Measurements from ENCODE around the gene MAN2B2. TPM values are rescaled to one million over a fixed set of nuclear protein-coding genes. Genes with fewer than 3 reads are reported as not detected.
"Not testable (repeated sequence)": the region's sequence is repeated elsewhere in the genome, so short reads cannot be mapped to it uniquely, and the experiment has no call there.

Gene MAN2B2
- total RNA-seq, 1 donor from 2014 or later: 24.2 TPM

DNA sequence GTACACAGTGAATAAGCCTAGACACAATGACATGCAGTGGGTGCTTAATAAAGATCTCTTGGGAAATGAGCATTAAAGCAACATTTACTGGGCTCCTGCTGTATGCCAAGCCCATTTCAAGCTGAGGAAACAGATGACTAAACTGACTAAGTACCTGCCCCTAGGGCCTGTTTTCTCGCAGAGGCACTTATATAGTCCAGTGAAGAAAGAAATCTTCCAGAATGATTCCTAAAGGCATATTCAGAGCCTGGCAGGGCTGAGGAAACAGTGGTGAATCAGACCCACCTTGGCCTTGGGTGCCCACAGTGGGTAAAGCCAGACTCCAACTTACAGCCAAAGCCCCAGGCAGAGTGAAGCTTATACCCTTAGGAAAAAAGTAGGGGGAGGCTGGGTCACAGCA, 96.7 kb downstream of the MAN2B2 start:
- no peak overlapping the region for H3K4me3 Mint-ChIP-seq
- peaks cover 37% of the 10 kb centered on the region for H3K4me1 Mint-ChIP-seq
- no peaks in the 10 kb centered on the region for H3K9me3 Mint-ChIP-seq
- H3K27ac Mint-ChIP-seq: no peak overlapping the region
- ChIA-PET POLR2A (interaction anchor here (0.6 to 5.2 kb wide), 2 partner anchors 31 to 1482 kb away, joined by 3 to 118 read pairs; partner anchors contain the start of gene MRFAP1), CTCF (no interaction called here)
- DNase-seq: no peak
- intact Hi-C loops (cut with micrococcal nuclease): no loop called here
- no peaks in the 10 kb centered on the region for H3K27me3 Mint-ChIP-seq
- no peak for ATAC-seq (ENCODE audit: low read depth)
- peaks cover 28% of the 10 kb centered on the region for H3K36me3 Mint-ChIP-seq (ENCODE audit: low read depth)
- TF ChIP-seq, protein P1, sequence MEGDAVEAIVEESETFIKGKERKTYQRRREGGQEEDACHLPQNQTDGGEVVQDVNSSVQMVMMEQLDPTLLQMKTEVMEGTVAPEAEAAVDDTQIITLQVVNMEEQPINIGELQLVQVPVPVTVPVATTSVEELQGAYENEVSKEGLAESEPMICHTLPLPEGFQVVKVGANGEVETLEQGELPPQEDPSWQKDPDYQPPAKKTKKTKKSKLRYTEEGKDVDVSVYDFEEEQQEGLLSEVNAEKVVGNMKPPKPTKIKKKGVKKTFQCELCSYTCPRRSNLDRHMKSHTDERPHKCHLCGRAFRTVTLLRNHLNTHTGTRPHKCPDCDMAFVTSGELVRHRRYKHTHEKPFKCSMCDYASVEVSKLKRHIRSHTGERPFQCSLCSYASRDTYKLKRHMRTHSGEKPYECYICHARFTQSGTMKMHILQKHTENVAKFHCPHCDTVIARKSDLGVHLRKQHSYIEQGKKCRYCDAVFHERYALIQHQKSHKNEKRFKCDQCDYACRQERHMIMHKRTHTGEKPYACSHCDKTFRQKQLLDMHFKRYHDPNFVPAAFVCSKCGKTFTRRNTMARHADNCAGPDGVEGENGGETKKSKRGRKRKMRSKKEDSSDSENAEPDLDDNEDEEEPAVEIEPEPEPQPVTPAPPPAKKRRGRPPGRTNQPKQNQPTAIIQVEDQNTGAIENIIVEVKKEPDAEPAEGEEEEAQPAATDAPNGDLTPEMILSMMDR (IDR thresholded peaks at IDR 0.05): no peak

- H3K27ac Mint-ChIP-seq: no peak overlapping the region
- ChIA-PET POLR2A (interaction anchor here (5.2 kb wide), 1 partner anchor 31 kb away, joined by 118 read pairs; the partner anchor contains the start of gene MRFAP1), CTCF (no interaction called here)
- H3K27me3 Mint-ChIP-seq: no peaks in the 10 kb centered on the region
- ATAC-seq (ENCODE audit: low read depth) (no peak), DNase-seq (no peak)
- peaks cover 41% of the 10 kb centered on the region for H3K4me1 Mint-ChIP-seq
- intact Hi-C loops (cut with micrococcal nuclease): no loop called here
- H3K9me3 Mint-ChIP-seq: no peaks in the 10 kb centered on the region
- H3K36me3 Mint-ChIP-seq (ENCODE audit: low read depth): peaks cover 33% of the 10 kb centered on the region
- no peak overlapping the region for H3K4me3 Mint-ChIP-seq
- TF ChIP-seq, protein P1 (IDR thresholded peaks at IDR 0.05): no peak
These were observed 97.1 kb downstream of the MAN2B2 start for GRCh38 chr4:6672131-6672530.

GRCh38 chr4:6672541-6673190, 97.7 kb downstream of the MAN2B2 start:
- CTCF ChIA-PET; intact Hi-C loops (cut with micrococcal nuclease); ATAC-seq (ENCODE audit: low read depth); H3K27me3 Mint-ChIP-seq; H3K9me3 Mint-ChIP-seq; DNase-seq: not testable (repeated sequence)
- H3K27ac Mint-ChIP-seq: peak overlapping the region; percentile 96
- peak overlapping the region; percentile 91 for H3K4me3 Mint-ChIP-seq
- peaks cover 38% of the 10 kb centered on the region for H3K36me3 Mint-ChIP-seq (ENCODE audit: low read depth)
- peaks cover 47% of the 10 kb centered on the region for H3K4me1 Mint-ChIP-seq
- POLR2A ChIA-PET: interaction anchor here (1.0 to 5.2 kb wide), 10 partner anchors 14 to 395 kb away, joined by 3 to 118 read pairs (median 10); partner anchors contain the start of genes BLOC1S4, GRPEL1, MAN2B2 and MRFAP1

Other genes starting within 250 kb of the MAN2B2 start
- not detected in 2 replicates for gene PPP2R2C, start 102.6 kb upstream of the MAN2B2 start, total RNA-seq
- 93.8 and 93.9 TPM in 2 replicates for gene MRFAP1, start 65.5 kb downstream of the MAN2B2 start, total RNA-seq
- gene S100P, start 118.7 kb downstream of the MAN2B2 start, total RNA-seq: not detected in 2 replicates
- gene MRFAP1L1, start 134.7 kb downstream of the MAN2B2 start, total RNA-seq: 39.1 and 39.5 TPM in 2 replicates
- 19.8 and 20.3 TPM in 2 replicates for gene BLOC1S4, start 141.0 kb downstream of the MAN2B2 start, total RNA-seq
- gene KIAA0232, start 207.5 kb downstream of the MAN2B2 start, total RNA-seq: 14.9 and 15.5 TPM in 2 replicates